ENCODE results near the gene GHRHR. TPM values are rescaled to one million over a fixed set of nuclear protein-coding genes. Genes with fewer than 3 reads are reported as not detected.

GHRHR gene
- polyA plus RNA-seq, 1 donor from 2014 or later: not detected

DNA sequence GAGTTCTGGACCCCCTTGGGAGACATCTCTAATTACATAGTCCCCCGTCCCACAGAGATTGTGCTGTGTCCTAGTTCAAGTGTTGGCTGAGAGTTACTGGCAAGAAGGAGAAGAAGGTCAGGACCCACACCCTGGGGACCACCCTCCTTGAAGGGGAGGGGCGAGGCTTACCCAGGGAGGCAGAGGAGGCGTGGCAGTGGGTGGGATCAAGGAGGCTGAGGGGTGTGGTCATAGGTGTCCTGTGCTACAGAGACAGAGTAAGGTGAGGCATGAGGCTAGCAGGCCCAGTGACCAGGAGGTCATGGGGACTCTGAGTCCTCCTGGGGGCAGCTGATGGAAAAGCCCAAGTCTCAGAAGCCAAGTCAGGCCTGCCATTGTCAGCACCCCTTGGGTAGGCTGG is 59.0 kb downstream of the GHRHR start:
- no peaks in the 10 kb centered on the region for H3F3A ChIP-seq (ENCODE audit: insufficient read depth, low read length, poor library complexity, severe bottlenecking)
- peak overlapping the region; percentile 10 for H3K9ac ChIP-seq (ENCODE audit: low read length)
- no peak overlapping the region for H3K4me3 ChIP-seq (ENCODE audit: low read length)
- no peaks in the 10 kb centered on the region for H3K27me3 ChIP-seq (ENCODE audit: insufficient read depth, low read depth, low read length)
- no peaks in the 10 kb centered on the region for H4K20me1 ChIP-seq (ENCODE audit: insufficient read depth)
- no peaks in the 10 kb centered on the region for H3K79me2 ChIP-seq (replicated peaks; ENCODE audit: insufficient read depth, low read length)
- no peak overlapping the region for H2AFZ ChIP-seq (ENCODE audit: low read depth, low read length)
- no peaks in the 10 kb centered on the region for H3K9me2 ChIP-seq (ENCODE audit: insufficient read depth, low read length)
- H3K4me2 ChIP-seq (ENCODE audit: low read length): no peak overlapping the region
- no peaks in the 10 kb centered on the region for H3K9me3 ChIP-seq (ENCODE audit: low read length)
- peak overlapping the region; percentile 63 for H3K27ac ChIP-seq (ENCODE audit: low read length)
- TF ChIP-seq CTCF (IDR thresholded peaks at IDR 0.05; ENCODE audit: poor library complexity, severe bottlenecking): no peak
- no peak for TF ChIP-seq MXI1 (conservative IDR thresholded peaks at IDR 0.05; ENCODE audit: poor library complexity, severe bottlenecking)
- no peak for TF ChIP-seq EZH2 (IDR thresholded peaks at IDR 0.05; ENCODE audit: borderline replicate concordance, insufficient read depth, low read length, poor library complexity, severe bottlenecking)
- no peak for TF ChIP-seq EP300 (conservative IDR thresholded peaks at IDR 0.05; ENCODE audit: poor library complexity, severe bottlenecking)
- no peak for TF ChIP-seq REST (IDR thresholded peaks at IDR 0.05; ENCODE audit: borderline replicate concordance)
- TF ChIP-seq TAF1 (IDR thresholded peaks at IDR 0.05; ENCODE audit: low read depth): no peak
- TF ChIP-seq POLR2AphosphoS5 (IDR thresholded peaks at IDR 0.05): no peak
- TF ChIP-seq SMC3 (conservative IDR thresholded peaks at IDR 0.05; ENCODE audit: poor library complexity): no peak
- no peak for TF ChIP-seq RAD21 (conservative IDR thresholded peaks at IDR 0.05)
- no peaks in the 10 kb centered on the region for H3K36me3 ChIP-seq (ENCODE audit: insufficient read depth, low read length)

- no peak overlapping the region for H3K27ac ChIP-seq (ENCODE audit: low read length)
- H3K4me2 ChIP-seq (ENCODE audit: low read length): no peak overlapping the region
- H3K27me3 ChIP-seq (ENCODE audit: insufficient read depth, low read depth, low read length): no peaks in the 10 kb centered on the region
- H3K9me3 ChIP-seq (ENCODE audit: low read length): no peaks in the 10 kb centered on the region
- H3K79me2 ChIP-seq (replicated peaks; ENCODE audit: insufficient read depth, low read length): no peaks in the 10 kb centered on the region
- no peaks in the 10 kb centered on the region for H3F3A ChIP-seq (ENCODE audit: insufficient read depth, low read length, poor library complexity, severe bottlenecking)
- no peak overlapping the region for H3K4me3 ChIP-seq (ENCODE audit: low read length)
- H3K36me3 ChIP-seq (ENCODE audit: insufficient read depth, low read length): no peaks in the 10 kb centered on the region
- H3K9me2 ChIP-seq (ENCODE audit: insufficient read depth, low read length): no peaks in the 10 kb centered on the region
- H3K9ac ChIP-seq (ENCODE audit: low read length): no peak overlapping the region
- H2AFZ ChIP-seq (ENCODE audit: low read depth, low read length): no peak overlapping the region
- H4K20me1 ChIP-seq (ENCODE audit: insufficient read depth): no peaks in the 10 kb centered on the region
- TF ChIP-seq REST (IDR thresholded peaks at IDR 0.05; ENCODE audit: borderline replicate concordance): no peak
- TF ChIP-seq CTCF (IDR thresholded peaks at IDR 0.05; ENCODE audit: poor library complexity, severe bottlenecking): no peak
- TF ChIP-seq EZH2 (IDR thresholded peaks at IDR 0.05; ENCODE audit: borderline replicate concordance, insufficient read depth, low read length, poor library complexity, severe bottlenecking): no peak
- TF ChIP-seq EP300 (conservative IDR thresholded peaks at IDR 0.05; ENCODE audit: poor library complexity, severe bottlenecking): no peak
- TF ChIP-seq TAF1 (IDR thresholded peaks at IDR 0.05; ENCODE audit: low read depth): no peak
- TF ChIP-seq RAD21 (conservative IDR thresholded peaks at IDR 0.05): no peak
- TF ChIP-seq MXI1 (conservative IDR thresholded peaks at IDR 0.05; ENCODE audit: poor library complexity, severe bottlenecking): no peak
- no peak for TF ChIP-seq SMC3 (conservative IDR thresholded peaks at IDR 0.05; ENCODE audit: poor library complexity)
- TF ChIP-seq POLR2AphosphoS5 (IDR thresholded peaks at IDR 0.05): no peak
Measured at GRCh38 chr7:31023877-31024276, 60.1 kb downstream of the GHRHR start.

Measured in neural cell (in vitro differentiated cells).